Panc1 (cell line): ENCODE data around the gene ISG20L2. TPM values are rescaled to one million over a fixed set of nuclear protein-coding genes. Genes with fewer than 3 reads are reported as not detected.

Experiments
- ATAC-seq: fragments of 200-7000 bp; cut with Tn5 transposase; 2 replicates; pipeline ENCODE4 v1.9.1; 2020; ENCODE audit warnings: mild to moderate bottlenecking, moderate library complexity
- BruUV-seq: library from RNA; stranded (reverse); fragments of 400-500 nt; replicated peaks from 2 replicates; lab custom pipeline; 2021; lab: Mats Ljungman, UMichigan
- CTCF ChIA-PET: fragments of 300-600 bp; sonication (Branson Sonifier 250); formaldehyde crosslinking; loops from one replicate; lab custom pipeline; 2022; ENCODE audit warnings: antibody characterized with exemption; lab: Charles Lee
- POLR2A ChIA-PET: fragments of 300-600 bp; sonication (Branson Sonifier 250); formaldehyde crosslinking; loops from one replicate; lab custom pipeline; 2022; ENCODE audit warnings: antibody characterized with exemption; lab: Charles Lee
- DNase-seq: peaks from one replicate; pipeline ENCODE4 v3.0.0-alpha.2; 2010; ENCODE audit warnings: low read depth, low spot score
- H3K27ac ChIP-seq: 2 replicates; pipeline ENCODE4 v1.5.1; 2011; ENCODE audit warnings: mild to moderate bottlenecking, low read length, inconsistent platforms
- H3K27me3 ChIP-seq: fragments of 200-500 bp; sonication (Bioruptor generic); 2 replicates; pipeline ENCODE4 v1.6.0; 2014; ENCODE audit warnings: low read length, inconsistent platforms; ENCODE audit not compliant: control insufficient read depth, insufficient read depth
- H3K36me3 ChIP-seq: fragments of 200-500 bp; sonication (Bioruptor generic); 2 replicates; pipeline ENCODE4 v1.5.1; 2014; ENCODE audit warnings: inconsistent platforms, mild to moderate bottlenecking, low read length, moderate library complexity; ENCODE audit not compliant: control insufficient read depth, insufficient read depth
- H3K4me1 ChIP-seq: 2 replicates; pipeline ENCODE4 v1.5.1; 2011; ENCODE audit warnings: inconsistent platforms, mild to moderate bottlenecking, low read length, moderate library complexity; ENCODE audit not compliant: control insufficient read depth, insufficient read depth
- H3K4me3 ChIP-seq, 2 experiments: 2 replicates each; pipeline ENCODE4 v1.5.1; 2011 to 2012; ENCODE audit warnings: low read depth in 2 of 2, low read length in 2 of 2, mild to moderate bottlenecking in 2 of 2, inconsistent platforms in 1 of 2, moderate library complexity in 1 of 2
- H3K9me3 ChIP-seq: fragments of 200-500 bp; sonication (Bioruptor generic); 2 replicates; pipeline ENCODE4 v1.5.1; 2014; ENCODE audit warnings: low read depth, mild to moderate bottlenecking, inconsistent platforms, low read length, moderate library complexity; ENCODE audit not compliant: control insufficient read depth, insufficient read depth
- POLR2AphosphoS5 ChIP-seq: IDR thresholded peaks from 2 replicates; pipeline ENCODE4 v1.6.1; 2012; ENCODE audit warnings: mild to moderate bottlenecking, low read depth, low read length, moderate library complexity
- REST ChIP-seq, 2 experiments: IDR thresholded peaks; 2 replicates each; pipeline ENCODE4 v1.6.1; 2011 to 2012; ENCODE audit warnings: low read depth in 2 of 2, control low read depth in 1 of 2, low read length in 1 of 2, mild to moderate bottlenecking in 1 of 2, moderate library complexity in 1 of 2; ENCODE audit not compliant: insufficient read depth in 1 of 2
- SIN3A ChIP-seq: IDR thresholded peaks from 2 replicates; pipeline ENCODE4 v1.6.1; 2012; ENCODE audit warnings: low read depth, mild to moderate bottlenecking, low read length, moderate library complexity, borderline replicate concordance; ENCODE audit not compliant: insufficient read depth
- TCF7L2 ChIP-seq: IDR thresholded peaks from 2 replicates; pipeline ENCODE4 v1.6.1; 2011; ENCODE audit warnings: mild to moderate bottlenecking, low read depth, low read length, inconsistent platforms
- in situ Hi-C: cut with HindIII; loops from 2 replicates; pipeline ENCODE4 v1.10.0; 2016; ENCODE audit warnings: low sequenced_read_pairs, low pct_unique_long_range_greater_than_20kb
- intact Hi-C: fragments of 100-400 bp; cut with micrococcal nuclease; formaldehyde crosslinking; loops from one replicate; pipeline ENCODE4 v1.10.0; 2022; ENCODE audit not compliant: unreplicated experiment
- total RNA-seq: library from RNA; stranded (reverse); gene quantifications from one replicate; pipeline ENCODE4 v1.2.1, GENCODE V29; 2021; ENCODE audit not compliant: unreplicated experiment
- TF ChIP-seq, protein P1 (sequence below): fragments of 450-650 bp; IDR thresholded peaks from 2 replicates; pipeline ENCODE4 v1.5.1; 2017; ENCODE audit warnings: mild to moderate bottlenecking

Gene ISG20L2
- total RNA-seq, 1 experiment from 2014 or later = 40.6 TPM

GRCh38 chr1:156708218-156708661 is 20.3 kb downstream of the ISG20L2 start:
- ATAC-seq = no peak
- Histone ChIP-seq H3K9me3 (no peaks in the 10 kb centered on the region), H3K36me3 (no peaks in the 10 kb centered on the region; the same call in 1 of the 2 replicates), H3K27me3 (no peaks in the 10 kb centered on the region), H3K4me3 (no peak overlapping the region), H3K4me1 (peaks cover 74% of the 10 kb centered on the region), H3K27ac (peak overlapping the region; percentile 93)
- DNase-seq = no peak
- intact Hi-C loops = no loop called here
- ChIA-PET POLR2A (no interaction called here), CTCF (interaction anchor here (0.6 to 0.9 kb wide), 2 partner anchors 19 to 118 kb away, joined by 3 to 7 read pairs; no protein-coding TSS in a partner anchor)
- in situ Hi-C loops = no loop called here
- BruUV-seq = no TSS peak
- TF ChIP-seq, protein P1, sequence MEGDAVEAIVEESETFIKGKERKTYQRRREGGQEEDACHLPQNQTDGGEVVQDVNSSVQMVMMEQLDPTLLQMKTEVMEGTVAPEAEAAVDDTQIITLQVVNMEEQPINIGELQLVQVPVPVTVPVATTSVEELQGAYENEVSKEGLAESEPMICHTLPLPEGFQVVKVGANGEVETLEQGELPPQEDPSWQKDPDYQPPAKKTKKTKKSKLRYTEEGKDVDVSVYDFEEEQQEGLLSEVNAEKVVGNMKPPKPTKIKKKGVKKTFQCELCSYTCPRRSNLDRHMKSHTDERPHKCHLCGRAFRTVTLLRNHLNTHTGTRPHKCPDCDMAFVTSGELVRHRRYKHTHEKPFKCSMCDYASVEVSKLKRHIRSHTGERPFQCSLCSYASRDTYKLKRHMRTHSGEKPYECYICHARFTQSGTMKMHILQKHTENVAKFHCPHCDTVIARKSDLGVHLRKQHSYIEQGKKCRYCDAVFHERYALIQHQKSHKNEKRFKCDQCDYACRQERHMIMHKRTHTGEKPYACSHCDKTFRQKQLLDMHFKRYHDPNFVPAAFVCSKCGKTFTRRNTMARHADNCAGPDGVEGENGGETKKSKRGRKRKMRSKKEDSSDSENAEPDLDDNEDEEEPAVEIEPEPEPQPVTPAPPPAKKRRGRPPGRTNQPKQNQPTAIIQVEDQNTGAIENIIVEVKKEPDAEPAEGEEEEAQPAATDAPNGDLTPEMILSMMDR = no peak
- TF ChIP-seq REST (IDR thresholded peaks at IDR 0.05; ENCODE audit: insufficient read depth in 1 of 2, low read depth in 2 of 2, low read length in 1 of 2) = no peak
- TF ChIP-seq POLR2AphosphoS5 = no peak
- TF ChIP-seq TCF7L2 = peak; percentile 68
- no peak for TF ChIP-seq SIN3A

GRCh38 chr1:156707417-156708217 is 20.9 kb downstream of the ISG20L2 start:
- Histone ChIP-seq H3K4me3 (no peak overlapping the region), H3K36me3 (no peaks in the 10 kb centered on the region; the same call in 1 of the 2 replicates), H3K4me1 (peaks cover 76% of the 10 kb centered on the region), H3K27ac (peak overlapping the region; percentile 93), H3K27me3 (no peaks in the 10 kb centered on the region), H3K9me3 (no peaks in the 10 kb centered on the region)
- in situ Hi-C loops (no loop called here), intact Hi-C loops (no loop called here)
- DNase-seq = no peak
- ATAC-seq = no peak
- POLR2A ChIA-PET = interaction anchor here (0.6 to 1.9 kb wide), 4 partner anchors 12 to 31 kb away, joined by 3 to 7 read pairs (median 5); partner anchors contain the start of genes ISG20L2, METTL25B and NES
- CTCF ChIA-PET = interaction anchor here (0.6 to 3.7 kb wide), 4 partner anchors 17 to 119 kb away, joined by 3 to 96 read pairs (median 16); no protein-coding TSS in a partner anchor
- TF ChIP-seq TCF7L2 = no peak
- TF ChIP-seq, protein P1 = no peak
- BruUV-seq = no TSS peak
